ENCODE data around the gene FOXP3.

- TF ChIP-seq CTCF (IDR thresholded peaks at IDR 0.05): no peak
- no peak for TF ChIP-seq POLR2A (IDR thresholded peaks at IDR 0.05)
- TF ChIP-seq POLR2AphosphoS5 (IDR thresholded peaks at IDR 0.05): no peak
Observed at GRCh38 chrX:49244207-49244606, 20.3 kb downstream of the FOXP3 start.

Measured in upper lobe of left lung (tissue), 4 donors.